Measurements from ENCODE around the gene SYT5.
A peak's percentile ranks its signal among the peaks of the same experiment; 100 is the strongest.
"Not testable (repeated sequence)": the region's sequence is repeated elsewhere in the genome, so short reads cannot be mapped to it uniquely, and the experiment has no call there.

SYT5 gene

DNA sequence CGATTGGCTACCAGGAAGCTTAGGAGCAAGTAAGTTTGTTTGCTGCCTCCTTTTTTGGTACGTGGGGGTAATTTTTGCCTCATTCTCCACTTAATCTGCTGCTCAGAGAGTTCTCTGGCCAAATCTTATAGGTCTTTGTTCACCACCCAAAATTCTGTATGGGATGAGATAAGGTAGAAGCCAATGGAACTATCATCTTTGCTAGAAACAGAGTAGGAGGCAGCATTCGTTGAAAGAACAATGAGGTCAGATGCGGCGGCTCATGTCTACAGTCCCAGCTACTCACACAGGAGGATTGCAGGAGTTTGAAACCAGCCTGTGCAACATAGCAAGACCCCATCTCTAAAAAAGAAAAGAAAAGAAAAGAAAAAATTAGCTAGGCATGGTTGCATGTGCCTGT is 8.6 kb downstream of the SYT5 start:
- no peak for DNase-seq (ENCODE audit: low spot score)

DNA sequence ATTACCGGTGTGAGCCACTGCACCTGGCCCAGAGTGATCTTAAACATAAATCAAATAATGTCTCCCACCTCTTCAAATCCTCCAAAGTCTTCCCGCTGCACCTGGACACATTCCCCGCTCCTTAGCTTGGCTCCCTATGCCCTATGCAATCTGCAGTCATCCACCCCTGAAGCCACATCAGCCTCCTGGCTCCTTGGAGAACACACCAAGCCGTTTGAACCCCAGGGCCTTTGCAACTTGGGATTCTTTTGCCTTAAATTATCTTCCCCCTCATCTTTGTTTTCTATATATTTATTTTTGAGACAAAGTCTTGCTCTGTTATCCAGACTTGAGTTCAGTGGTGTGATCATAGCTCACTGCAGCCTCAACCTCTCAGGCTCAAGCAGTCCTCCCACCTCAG is 11.0 kb downstream of the SYT5 start:
- no peak for DNase-seq (ENCODE audit: low spot score)

DNA sequence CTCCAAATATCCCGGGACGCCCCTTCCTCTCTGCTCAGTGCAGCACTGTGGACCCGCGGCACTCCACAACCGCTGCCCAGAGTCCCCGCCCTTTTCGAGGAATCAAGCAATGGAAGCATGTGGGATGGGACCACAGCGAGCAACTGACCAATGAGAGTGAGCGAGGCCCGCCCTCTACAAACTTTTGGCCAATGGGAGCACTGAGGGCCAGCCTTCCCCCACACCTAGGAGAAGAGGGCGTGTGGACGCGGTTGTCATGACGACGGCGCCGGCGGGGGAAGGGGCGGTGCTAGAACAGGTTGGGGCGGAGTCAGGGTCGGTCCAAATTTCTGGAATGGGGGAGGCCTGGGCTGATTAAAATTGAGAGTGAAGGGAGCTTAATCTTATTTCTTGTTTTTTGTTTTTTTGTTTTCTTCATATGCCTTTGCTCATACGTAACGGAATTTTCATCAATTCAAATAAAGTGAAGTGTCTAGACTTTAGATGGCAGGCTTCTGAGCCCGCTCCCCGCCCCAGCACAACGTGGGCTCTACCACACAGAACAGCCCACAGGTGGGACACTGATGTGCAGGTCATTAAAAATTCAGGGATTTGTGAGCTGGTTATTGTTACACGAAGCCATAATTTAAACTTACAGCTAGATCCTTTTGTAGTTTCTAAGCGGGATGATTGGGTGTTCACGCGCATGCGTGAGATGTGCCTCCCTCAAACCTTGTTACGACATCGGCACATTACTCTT is 13.4 kb downstream of the SYT5 start, which contains the start of gene DNAAF3:
DNAAF3 (minus strand) TSS at position 84 of the 739 bp plus-strand sequence. CDS start 200 bp downstream, outside the sequence.
- peak; percentile 99 for DNase-seq (ENCODE audit: low spot score)

DNA sequence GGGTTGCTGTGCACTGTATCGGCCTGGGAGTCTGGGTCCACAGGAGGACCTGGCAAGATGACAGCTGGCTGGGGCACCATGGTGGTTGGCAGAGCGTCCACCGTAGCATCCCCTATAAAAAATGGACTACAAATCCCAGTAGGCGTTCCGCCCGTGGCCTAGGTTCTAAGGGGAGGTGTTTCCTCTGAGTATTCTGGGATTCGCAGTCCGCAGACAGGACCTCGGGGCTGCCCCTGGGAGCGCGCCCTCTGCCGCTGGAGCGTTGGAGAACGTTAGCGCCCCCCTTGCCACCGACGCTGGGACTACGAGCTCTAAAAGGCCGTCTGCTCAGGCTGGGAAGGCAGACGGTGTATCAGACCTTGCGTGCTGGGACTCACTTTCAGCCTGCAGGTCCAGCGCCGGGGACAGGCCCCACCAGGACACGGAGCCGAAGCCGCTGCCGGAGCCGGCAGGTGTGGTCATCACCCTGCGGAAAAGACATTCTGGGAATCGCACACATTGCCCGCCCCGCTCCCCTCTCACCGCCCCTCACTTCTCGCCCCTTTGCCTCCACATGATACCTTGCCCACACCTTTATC is 14.0 kb downstream of the SYT5 start:
- DNase-seq (ENCODE audit: low spot score): peak; percentile 55

DNA sequence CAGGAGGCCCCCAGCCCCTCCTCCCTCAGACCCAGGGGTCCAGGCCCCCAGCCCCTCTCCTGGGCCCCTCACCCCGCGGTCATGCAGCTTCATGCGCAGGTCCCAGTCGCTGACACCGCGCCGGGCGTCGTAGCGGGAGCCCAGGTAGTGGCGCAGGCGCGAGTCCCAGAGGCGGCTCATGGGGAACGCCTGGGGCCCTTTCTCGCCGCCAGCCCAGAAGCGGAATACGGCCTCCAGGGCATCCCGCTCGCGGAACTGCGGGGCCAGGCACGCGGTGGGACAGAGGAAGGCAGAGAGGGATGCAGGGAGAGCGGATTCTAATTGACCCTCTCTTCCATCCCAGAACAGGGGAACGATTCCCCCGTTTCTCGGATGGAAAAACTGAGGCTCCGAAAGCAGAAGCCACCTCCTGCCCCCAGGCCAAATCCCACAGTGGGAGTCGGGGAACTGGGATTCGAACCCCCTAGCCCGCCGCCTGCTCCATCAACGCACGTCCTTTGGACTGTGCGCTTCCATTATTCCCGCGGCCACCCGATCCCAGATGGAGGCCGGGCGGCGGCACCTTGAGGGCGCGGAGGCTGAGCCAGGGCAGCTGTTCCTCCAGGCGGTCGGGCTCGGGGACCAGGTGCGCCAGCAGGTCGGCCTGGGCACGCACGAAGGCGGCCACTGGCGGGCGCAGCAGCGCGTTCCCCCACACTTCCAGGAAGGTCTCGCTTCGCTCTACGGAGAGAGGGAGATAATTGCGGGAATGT is 18.3 kb downstream of the SYT5 start:
- no peak for DNase-seq (ENCODE audit: low spot score)

DNA sequence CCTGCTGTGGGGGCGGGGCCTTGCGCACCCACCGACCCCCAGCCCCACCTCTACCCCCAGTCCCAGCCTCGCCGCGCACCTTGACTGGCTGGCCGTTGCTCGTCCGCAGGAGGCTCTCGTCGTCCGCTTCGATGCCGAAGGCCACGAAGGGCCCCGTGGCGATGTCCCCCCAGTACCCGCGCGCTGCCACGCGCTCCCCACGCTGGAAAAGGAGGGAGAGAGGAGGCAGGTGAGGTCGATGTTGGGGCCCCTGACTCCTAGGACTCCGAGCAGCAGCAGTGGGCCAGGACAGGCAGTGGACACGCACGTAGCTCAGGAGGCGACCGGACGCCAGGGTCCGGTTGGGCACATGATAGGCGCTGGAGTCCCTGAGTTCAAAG is 19.1 kb downstream of the SYT5 start:
- DNase-seq (ENCODE audit: low spot score): no peak

DNA sequence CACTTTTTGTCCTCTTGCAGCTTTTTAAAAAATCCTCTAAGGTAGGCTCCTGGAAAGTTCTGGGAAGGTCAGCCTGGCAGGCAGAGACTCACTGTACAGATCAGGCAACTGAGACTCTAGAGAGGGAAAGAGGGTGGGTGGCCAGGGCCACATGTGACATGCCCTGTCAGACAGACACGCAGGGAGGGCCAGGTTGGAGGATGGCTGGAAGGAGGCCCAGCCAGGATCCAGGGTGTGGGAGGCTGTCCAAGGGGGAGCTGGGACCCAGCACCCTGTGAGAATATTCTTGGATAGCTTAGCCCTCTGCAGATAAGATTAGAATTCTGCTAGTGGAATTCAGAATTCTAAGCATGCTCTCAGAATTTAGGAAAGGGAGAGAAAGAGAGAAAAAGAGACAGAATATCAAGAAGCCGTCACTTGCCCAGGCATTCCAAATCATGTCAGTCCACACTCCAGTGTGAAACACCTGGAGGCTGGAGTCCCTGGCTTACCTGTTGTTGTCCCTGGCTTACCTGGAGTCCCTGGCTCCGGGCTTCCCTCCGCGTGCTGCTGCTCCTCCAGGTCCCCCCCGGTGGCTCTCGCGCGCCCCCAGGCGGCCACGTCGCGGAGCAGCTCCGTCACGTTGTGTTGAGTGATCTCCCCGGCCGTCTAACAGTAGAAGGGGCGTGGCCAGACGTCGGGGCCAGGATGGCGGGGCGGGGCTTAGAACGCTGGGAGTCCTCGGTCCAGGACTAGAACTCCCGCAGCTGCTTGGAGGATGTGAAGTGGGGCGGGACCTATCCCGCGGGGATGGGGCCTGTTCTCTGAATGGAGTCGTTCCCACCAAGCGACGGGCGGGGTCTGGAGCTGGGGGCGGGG is 19.7 kb downstream of the SYT5 start:
- DNase-seq (ENCODE audit: low spot score): peak; percentile 98

DNA sequence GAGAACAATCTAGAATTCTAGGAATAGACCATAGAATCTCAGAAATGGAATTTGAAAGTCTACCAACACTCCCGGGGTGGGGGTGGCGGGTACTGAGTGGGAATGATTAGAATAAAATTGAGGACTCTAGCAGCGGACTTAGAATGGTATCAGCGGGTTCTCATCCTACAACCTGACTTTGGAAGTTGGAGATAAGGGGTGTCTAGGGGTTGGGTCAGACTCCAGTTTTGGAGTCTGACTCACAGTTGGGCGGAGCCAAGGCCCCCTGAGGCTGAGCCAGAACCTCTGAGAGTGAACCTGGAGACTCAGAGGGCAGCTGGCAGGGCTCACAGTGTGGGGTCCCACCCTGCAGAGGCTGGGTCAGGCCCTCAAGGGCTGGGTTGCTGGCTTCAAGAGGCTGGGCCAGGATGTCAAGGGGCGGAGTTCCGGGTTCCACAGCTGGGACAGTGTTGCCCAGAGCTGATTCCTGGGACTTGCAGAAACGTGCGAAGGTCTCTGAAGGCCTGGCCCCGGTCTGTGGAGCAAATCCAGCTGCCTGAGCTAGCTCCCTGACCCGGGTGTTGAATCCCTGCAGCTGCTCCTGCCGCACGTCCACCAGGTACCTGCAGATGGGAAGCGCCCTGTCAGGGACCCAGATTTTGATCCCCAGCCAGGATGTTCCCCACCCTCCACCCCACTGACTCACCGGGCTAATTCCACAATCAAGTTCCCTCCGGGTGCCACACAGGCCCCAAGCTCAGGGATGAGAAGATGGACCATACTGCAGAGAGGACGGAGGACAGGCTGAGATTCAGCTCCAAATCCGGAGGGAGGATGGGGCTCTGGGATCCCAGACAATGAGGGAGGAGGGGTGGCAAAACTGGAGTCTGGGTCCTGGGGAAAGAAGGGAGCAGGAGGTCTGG is 21.0 kb downstream of the SYT5 start:
- no peak for DNase-seq (ENCODE audit: low spot score)

DNA sequence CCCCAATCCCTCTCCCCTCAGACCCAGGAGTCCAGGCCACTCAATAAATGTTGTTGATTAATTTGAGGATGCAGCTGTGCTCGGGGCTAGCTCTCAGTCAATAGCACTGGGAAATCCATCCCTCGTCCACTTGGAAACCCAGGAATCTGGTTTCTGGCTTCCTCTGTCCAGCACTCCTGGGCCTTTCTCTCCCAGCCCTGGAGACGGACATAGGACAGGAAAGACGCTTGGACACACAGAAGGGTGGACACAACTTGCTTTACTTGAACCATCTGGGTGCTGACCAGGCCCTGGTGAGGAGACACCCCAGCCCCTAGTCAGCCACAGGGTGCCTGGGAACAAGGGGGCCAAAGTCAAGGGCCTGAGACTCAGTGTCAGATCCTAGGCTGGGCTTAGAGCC is 21.7 kb downstream of the SYT5 start:
- no peak for DNase-seq (ENCODE audit: low spot score)

DNA sequence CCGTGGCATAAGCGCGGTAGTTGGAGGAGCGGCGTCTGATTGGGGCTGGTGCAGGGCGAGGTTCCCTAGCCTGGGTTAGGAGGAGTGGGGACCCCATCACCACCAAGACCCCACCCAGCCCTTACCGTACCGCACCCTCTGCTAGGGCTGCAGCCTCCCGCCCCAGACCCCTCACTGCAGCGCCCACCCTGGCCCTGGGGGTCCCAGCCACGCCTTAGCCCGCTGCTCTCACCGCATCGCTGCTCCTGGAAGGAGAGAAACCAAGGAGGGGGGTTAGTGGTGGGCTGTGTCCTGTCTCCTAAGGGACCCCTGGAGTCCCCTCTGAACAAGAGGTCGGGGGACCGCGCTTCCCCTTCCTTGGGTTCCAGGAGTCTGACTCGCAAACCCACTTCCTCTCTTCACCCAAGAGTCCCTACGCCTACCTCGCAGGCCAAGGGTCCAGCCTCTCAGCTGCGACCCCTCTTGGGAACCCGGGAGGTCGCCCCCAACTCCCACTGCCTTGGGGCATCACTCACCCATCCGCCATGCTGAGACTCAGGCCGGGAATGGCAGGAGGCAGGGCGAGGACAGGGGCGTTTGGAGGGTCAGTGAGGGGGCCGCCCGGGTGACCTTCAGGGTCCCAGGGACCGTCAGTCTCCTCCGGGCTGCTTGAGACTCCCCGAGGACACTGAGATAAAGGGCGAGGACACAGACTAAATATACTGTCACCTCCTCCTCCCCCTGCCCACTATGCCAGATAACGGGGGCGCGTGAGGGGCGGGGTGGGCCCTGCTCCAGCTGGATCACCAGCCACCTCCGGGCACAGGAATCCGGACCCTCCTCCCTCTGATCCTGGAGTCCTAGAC is 22.8 kb downstream of the SYT5 start, which contains the start of gene TNNI3:
TNNI3 (minus strand) TSS at position 669 of the 845 bp plus-strand sequence; CDS start at position 526, 143 bp downstream.
- DNase-seq (ENCODE audit: low spot score): no peak

DNA sequence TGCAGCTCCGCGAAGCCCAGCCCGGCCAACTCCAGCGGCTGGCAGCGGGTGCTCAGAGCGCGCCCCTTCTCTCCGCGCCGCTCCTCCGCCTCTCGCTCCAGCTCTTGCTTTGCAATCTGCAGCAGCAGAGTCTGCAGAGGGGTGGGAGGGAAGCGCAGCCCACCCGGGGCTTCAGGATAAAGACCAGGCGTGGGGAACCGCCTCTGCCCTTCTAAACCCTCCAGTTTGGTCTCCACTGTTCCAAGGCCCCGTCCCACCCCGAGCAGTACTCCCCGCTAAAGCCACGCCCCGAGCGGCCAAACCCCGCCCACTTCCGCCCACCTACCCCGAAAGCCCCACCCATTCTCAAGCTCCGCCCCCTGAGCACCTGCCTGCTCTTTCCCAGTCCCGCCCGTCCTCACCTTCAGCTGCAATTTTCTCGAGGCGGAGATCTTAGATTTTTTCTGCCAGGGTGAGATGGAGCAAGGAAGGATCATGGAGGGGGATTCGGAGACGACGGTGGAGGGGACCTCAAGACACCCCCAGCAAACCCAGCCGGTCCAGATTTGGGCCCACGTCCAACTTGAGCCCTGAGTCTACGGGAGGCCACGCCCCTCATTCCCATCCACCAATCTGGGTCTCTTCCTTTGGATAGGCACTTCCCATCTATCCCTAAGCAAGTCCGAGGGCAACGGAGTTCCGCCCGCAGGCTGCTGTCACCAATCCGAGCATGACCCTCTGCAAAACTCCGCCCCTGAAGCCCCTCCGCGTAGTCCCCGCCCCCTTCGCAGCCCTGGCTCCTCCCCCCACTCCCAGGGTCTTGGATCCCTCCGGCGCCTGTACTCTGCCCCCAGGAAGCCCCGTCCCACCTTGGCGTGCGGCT is 23.7 kb downstream of the SYT5 start:
- peak; percentile 72 for DNase-seq (ENCODE audit: low spot score)

DNA sequence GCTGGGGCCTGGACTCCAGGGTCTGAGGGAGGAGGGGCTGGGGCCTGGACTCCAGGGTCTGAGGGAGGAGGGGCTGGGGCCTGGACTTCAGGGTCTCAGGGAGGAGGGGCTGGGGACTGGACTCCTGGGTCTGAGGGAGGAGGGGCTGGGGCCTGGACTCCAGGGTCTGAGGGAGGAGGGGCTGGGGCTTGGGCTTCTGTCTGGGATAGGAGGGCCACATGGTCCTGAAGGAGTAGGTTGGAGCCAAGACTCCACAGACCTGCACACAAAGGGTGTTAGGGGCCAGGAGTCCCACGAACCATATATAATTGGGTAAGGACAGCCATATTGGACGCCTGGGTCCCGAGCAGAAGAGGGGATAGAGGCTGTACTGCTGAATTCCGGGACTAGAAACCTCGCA is 24.3 kb downstream of the SYT5 start:
- not testable (repeated sequence) for DNase-seq (ENCODE audit: low spot score)

DNA sequence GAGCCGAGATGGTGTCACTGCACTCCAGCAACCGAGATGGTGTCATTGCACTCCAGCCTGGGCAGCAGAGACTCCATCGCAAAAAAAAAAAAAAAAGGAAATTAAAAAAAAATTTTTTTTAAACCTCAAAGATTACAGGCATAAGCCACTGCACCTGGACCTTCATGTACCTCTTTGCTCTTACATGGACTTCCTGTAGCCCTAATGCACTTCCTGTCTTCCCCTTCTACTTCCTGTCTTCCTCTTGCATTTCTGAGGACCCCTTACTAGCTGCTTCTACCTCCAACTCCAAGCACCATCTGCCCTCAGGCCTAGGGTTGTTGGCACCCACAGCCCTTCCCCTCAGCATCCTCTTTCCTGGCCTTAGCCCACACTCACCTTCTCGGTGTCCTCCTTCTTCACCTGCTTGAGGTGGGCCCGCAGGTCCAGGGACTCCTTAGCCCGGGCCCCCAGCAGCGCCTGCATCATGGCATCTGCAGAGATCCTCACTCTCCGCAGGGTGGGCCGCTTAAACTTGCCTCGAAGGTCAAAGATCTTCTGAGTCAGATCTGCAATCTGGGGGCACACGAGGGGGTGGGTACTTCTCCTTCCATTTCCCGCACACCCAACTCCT is 26.3 kb downstream of the SYT5 start:
- DNase-seq (ENCODE audit: low spot score): no peak

DNA sequence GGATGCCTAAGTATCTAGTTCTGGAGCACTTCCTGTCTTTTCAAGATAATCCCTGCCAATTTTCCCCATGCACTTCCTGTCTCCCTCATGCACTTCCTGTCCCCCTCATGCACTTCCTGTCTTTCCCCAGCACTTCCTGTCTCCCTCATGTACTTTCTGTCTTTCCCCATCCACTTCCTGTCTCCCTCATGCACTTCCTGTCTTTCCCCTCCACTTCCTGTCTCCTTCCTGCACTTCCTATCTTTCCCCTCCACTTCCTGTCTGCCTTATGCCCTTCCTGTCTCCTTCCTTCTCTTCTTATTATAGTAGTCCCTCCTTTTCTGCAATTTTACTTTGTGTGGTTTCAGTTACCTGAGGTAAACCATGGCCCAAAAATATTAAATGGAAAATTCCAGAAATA is 28.1 kb downstream of the SYT5 start:
- no peak for DNase-seq (ENCODE audit: low spot score)

DNA sequence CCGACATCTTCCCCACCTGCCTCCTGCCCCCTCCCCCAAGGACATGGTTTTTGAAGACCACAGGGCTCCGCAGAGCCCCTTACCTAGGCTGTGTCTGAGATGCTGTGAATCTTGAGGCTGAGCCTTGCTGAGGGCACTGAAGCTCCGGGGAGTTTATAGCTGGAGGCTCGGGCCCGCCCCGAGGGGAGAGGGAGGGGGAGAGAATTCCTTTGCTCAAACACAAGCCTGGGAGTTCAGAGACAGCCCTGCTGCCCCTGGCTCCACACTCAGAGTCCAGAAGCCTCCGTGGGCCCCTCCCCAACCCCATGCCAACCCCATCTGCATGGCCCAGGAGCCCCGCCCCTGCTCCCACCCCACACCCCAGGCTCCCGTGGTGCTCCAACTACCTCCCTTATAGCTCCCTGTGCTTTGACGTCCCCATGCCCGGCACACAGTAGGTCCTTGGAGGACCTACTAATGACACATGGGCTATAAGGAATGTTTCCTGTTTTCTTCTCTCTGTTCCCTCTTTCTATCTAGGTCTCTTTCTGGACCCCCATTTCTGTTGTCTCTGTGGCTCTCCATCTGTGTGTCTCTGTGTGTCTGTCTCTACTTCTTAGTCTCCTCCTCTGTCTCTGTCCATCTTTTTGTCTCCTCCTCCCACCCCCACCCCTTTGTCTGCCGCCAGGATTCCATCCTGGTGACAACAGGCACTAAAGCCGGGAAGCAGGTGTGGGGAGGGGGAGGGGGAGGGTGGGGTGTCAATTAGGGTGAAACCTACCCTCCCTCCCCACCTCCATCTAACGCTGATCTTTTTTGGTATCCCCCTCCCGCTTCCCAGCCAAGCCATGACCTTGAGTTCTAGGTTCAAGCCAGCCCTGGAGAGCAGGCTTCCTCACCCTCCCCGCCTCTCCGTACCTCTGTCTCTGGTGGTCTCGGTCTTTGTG is 30.7 kb downstream of the SYT5 start, which contains the start of gene TNNT1:
TNNT1 (minus strand) TSS at position 129 of the 926 bp plus-strand sequence. CDS start 2,049 bp downstream, outside the sequence.
- no peak for DNase-seq (ENCODE audit: low spot score)

DNA sequence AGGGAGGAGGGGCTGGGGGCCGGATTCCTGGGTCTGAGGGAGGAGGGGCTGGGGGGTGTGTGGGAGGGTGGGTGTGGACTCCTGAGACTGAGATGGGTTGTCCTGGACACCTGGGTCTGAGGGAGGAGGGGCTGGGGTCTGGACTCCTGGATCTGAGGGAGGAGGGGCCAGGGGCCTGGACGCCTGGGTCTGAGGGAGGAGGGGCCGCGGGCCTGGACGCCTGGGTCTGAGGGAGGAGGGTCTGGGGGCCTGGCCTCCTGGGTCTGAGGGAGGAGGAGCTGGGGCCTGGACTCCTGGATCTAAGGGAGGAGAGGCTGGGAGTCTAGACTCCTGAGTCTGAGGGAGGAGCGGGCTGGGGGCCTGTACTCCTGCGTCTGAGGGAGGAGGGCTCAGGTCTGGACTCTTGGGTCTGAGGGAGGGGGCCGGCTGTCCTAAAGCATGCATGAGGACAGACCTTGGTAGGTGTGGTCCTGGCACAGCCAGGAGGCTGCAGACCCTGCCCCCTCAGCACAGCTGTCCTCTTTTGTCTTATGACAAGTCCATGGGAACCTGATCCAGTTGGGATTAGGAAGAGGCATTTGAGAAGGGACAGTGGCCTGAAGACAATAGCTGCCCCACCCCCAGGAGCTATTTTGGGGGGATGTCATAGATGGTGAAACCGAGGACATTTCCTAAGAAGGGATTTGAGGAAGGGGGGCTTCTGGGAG is 32.4 kb downstream of the SYT5 start:
- DNase-seq (ENCODE audit: low spot score): no peak

Data from germinal center (tissue), 1 donor.